ENCODE measurements around the gene ORC3.

DNA sequence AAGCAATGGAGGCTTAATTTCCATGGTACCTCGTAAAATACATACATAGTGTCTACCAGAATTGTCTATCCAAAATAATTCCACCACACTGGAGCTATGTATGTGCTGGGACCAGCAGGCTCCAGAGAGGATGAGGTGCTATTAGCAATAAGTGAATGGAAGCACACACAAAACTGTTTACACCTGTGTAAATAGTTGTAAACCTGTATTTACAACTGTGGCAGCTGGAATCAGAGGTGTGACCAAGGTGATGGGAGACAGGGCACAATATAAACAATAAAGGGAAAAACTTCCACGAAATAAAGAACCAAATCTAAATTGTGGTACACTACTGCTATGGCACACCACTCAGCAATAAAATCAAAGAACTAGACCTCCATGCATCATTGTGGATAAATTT lies 14.5 kb upstream of the ORC3 start:
- no peak for TF ChIP-seq CTCF (IDR thresholded peaks at IDR 0.05; ENCODE audit: low read depth, low read length)
- no peak for TF ChIP-seq POLR2A (IDR thresholded peaks at IDR 0.05; ENCODE audit: extremely low read depth, insufficient read length)
- TF ChIP-seq MAX (IDR thresholded peaks at IDR 0.05; ENCODE audit: low read depth, low read length) = no peak

All from NB4 (cell line).